Loucy (cell line): Measurements from ENCODE around the gene OPRL1.

Experiments used
- EZH2phosphoT487 ChIP-seq: fragments of 200-600 bp; IDR thresholded peaks from 2 replicates; pipeline ENCODE4 v1.6.1; 2018; ENCODE audit warnings: antibody characterized with exemption, mild to moderate bottlenecking, moderate library complexity, borderline replicate concordance
- TF ChIP-seq, protein P1 (sequence below): fragments of 200-600 bp; sonication (generic); conservative IDR thresholded peaks from 2 replicates; pipeline ENCODE4 v1.5.1; 2014; ENCODE audit warnings: mild to moderate bottlenecking, antibody characterized with exemption, low read length

DNA sequence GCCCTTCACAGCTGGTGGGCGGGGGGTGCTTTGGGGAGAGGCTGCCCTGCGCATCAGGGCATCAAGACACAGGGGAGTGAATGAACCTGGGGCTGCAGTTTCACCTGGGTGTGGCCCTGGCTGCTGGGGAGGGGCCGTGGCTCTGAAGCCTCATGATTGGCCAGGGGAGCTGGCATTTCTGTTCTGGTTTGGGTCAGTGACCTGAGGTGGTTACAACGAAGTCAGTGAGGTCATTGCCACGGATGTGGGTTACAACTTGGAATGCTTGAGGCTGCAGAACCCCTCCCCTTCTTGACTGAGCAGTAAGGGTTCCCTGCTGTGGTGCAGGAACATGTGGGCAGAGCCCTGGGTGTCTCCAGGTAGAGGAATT is 13.9 kb upstream of the OPRL1 start:
- TF ChIP-seq, protein P1, sequence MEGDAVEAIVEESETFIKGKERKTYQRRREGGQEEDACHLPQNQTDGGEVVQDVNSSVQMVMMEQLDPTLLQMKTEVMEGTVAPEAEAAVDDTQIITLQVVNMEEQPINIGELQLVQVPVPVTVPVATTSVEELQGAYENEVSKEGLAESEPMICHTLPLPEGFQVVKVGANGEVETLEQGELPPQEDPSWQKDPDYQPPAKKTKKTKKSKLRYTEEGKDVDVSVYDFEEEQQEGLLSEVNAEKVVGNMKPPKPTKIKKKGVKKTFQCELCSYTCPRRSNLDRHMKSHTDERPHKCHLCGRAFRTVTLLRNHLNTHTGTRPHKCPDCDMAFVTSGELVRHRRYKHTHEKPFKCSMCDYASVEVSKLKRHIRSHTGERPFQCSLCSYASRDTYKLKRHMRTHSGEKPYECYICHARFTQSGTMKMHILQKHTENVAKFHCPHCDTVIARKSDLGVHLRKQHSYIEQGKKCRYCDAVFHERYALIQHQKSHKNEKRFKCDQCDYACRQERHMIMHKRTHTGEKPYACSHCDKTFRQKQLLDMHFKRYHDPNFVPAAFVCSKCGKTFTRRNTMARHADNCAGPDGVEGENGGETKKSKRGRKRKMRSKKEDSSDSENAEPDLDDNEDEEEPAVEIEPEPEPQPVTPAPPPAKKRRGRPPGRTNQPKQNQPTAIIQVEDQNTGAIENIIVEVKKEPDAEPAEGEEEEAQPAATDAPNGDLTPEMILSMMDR: no peak
- TF ChIP-seq EZH2phosphoT487: no peak
